Breast epithelium (tissue), 3 donors: ENCODE measurements around the gene NDUFA7.
"Not testable (repeated sequence)": the region's sequence is repeated elsewhere in the genome, so short reads cannot be mapped to it uniquely, and the experiment has no call there.

Experiments used
- POLR2A ChIP-seq: fragments of 450-650 bp; IDR thresholded peaks from one replicate; pipeline ENCODE4 v1.6.1; 2016; ENCODE audit warnings: antibody characterized with exemption, mild to moderate bottlenecking, moderate library complexity
- TF ChIP-seq, protein P1 (sequence below), 3 donors: fragments of 450-650 bp; IDR thresholded peaks; one replicate each; pipeline ENCODE4 v1.5.1; 2016 to 2017; ENCODE audit warnings: antibody characterized with exemption in 3 of 3, mild to moderate bottlenecking in 3 of 3, moderate library complexity in 3 of 3

DNA sequence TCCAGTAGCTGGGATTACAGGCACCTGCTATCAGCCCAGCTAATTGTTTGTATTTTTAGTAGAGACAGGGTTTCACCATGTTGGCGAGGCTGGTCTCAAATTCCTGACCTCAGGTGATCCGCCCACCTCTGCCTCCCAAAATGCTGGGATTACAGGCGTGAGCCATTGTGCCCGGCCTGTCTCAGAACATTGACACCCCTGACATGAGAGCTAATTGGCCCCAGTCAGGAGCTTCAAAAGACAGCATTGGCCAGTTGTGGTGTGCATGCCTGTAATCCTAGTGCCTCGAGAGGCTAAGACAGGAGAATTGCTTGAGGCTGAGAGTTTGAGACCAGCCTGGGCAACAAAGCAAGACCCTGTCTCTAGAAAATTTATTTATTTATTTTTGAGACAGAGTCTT lies 31.7 kb upstream of the NDUFA7 start:
- not testable (repeated sequence) for TF ChIP-seq POLR2A
- TF ChIP-seq, protein P1, sequence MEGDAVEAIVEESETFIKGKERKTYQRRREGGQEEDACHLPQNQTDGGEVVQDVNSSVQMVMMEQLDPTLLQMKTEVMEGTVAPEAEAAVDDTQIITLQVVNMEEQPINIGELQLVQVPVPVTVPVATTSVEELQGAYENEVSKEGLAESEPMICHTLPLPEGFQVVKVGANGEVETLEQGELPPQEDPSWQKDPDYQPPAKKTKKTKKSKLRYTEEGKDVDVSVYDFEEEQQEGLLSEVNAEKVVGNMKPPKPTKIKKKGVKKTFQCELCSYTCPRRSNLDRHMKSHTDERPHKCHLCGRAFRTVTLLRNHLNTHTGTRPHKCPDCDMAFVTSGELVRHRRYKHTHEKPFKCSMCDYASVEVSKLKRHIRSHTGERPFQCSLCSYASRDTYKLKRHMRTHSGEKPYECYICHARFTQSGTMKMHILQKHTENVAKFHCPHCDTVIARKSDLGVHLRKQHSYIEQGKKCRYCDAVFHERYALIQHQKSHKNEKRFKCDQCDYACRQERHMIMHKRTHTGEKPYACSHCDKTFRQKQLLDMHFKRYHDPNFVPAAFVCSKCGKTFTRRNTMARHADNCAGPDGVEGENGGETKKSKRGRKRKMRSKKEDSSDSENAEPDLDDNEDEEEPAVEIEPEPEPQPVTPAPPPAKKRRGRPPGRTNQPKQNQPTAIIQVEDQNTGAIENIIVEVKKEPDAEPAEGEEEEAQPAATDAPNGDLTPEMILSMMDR (IDR thresholded peaks at IDR 0.05) = not testable (repeated sequence)
